Endothelial cell of umbilical vein (primary cell): ENCODE measurements around the gene PRKCI. TPM values are rescaled to one million over a fixed set of nuclear protein-coding genes. Genes with fewer than 3 reads are reported as not detected.

Experiments used
- BruUV-seq: library from RNA; stranded (reverse); fragments of 400-500 nt; replicated peaks from 2 replicates; lab custom pipeline; 2021; lab: Mats Ljungman, UMichigan
- CTCF ChIA-PET: fragments of 300-600, 350-600 bp; sonication (Branson Sonifier 250); formaldehyde crosslinking; loops from one replicate; lab custom pipeline; 2021; ENCODE audit warnings: antibody characterized with exemption, inconsistent platforms; lab: Charles Lee
- POLR2A ChIA-PET: fragments of 300-600, 350-600 bp; sonication (Branson Sonifier 250); formaldehyde crosslinking; loops from one replicate; lab custom pipeline; 2021; ENCODE audit warnings: antibody characterized with exemption, inconsistent platforms; lab: Charles Lee
- DNase-seq: peaks from one replicate; pipeline ENCODE4 v3.0.0-alpha.2; 2011; ENCODE audit warnings: low read depth, low spot score
- FAIRE-seq: peaks from 2 replicates; lab custom pipeline; 2011; peaks lifted over from hg19 to GRCh38; lab: Jason Lieb, UNC
- H2AFZ ChIP-seq: 2 replicates; pipeline ENCODE4 v1.6.0; 2012; ENCODE audit warnings: low read depth, low read length, control low read depth, inconsistent platforms
- H3K27ac ChIP-seq: 2 replicates; pipeline ENCODE4 v1.5.1; 2011; ENCODE audit warnings: low read depth, mild to moderate bottlenecking, control low read depth, low read length, moderate library complexity; ENCODE audit not compliant: insufficient read depth
- H3K27me3 ChIP-seq, 2 experiments: 2 replicates each; pipeline versions ENCODE4 v1.6.0 to v1.6.1; 2011; ENCODE audit warnings: low read length in 2 of 2, mixed read lengths in 1 of 2; ENCODE audit not compliant: control insufficient read depth in 2 of 2, insufficient read depth in 2 of 2
- H3K36me3 ChIP-seq, 2 experiments: 2 replicates in 1 of 2; 3 replicates in 1 of 2; pipeline ENCODE4 v1.5.1; 2011; ENCODE audit warnings: low read length in 2 of 2, mild to moderate bottlenecking in 1 of 2, moderate library complexity in 1 of 2; ENCODE audit not compliant: control insufficient read depth in 2 of 2, insufficient read depth in 2 of 2; ENCODE audit errors: extremely low read depth in 1 of 2
- H3K4me1 ChIP-seq: 3 replicates; pipeline ENCODE4 v1.5.1; 2011; ENCODE audit warnings: mild to moderate bottlenecking, low read length; ENCODE audit not compliant: control insufficient read depth, insufficient read depth; ENCODE audit errors: extremely low read depth
- H3K4me2 ChIP-seq: 2 replicates; pipeline ENCODE4 v1.6.1; 2011; ENCODE audit warnings: low read length, control low read depth, mixed read lengths; ENCODE audit not compliant: insufficient read depth
- H3K4me3 ChIP-seq, 3 experiments: fragments of 200-600 bp in 1 of 3; sonication (generic), shearing (Covaris generic) in 1 of 3; replicated peaks in 1 of 3; 2 replicates each; pipeline ENCODE4 v1.5.1; 2011 to 2016; ENCODE audit warnings: control low read depth in 3 of 3, low read length in 3 of 3, mild to moderate bottlenecking in 2 of 3, inconsistent platforms in 1 of 3, low read depth in 1 of 3, moderate library complexity in 1 of 3; ENCODE audit not compliant: insufficient read depth in 1 of 3
- H3K79me2 ChIP-seq: 2 replicates; pipeline ENCODE4 v1.6.0; 2012; ENCODE audit warnings: low read length, inconsistent platforms; ENCODE audit not compliant: control insufficient read depth, insufficient read depth
- H3K9ac ChIP-seq: replicated peaks from 2 replicates; pipeline ENCODE3; 2011; ENCODE audit warnings: low read length, control low read depth; ENCODE audit not compliant: insufficient read depth; ENCODE audit errors: extremely low read depth
- H3K9me1 ChIP-seq: replicated peaks from 3 replicates; pipeline ENCODE4 v1.6.0; 2011; ENCODE audit warnings: mild to moderate bottlenecking, low read length; ENCODE audit not compliant: control insufficient read depth, insufficient read depth; ENCODE audit errors: extremely low read depth
- H3K9me3 ChIP-seq: replicated peaks from 2 replicates; pipeline ENCODE4 v1.5.1; 2012; ENCODE audit warnings: low read length, inconsistent platforms; ENCODE audit not compliant: control insufficient read depth, insufficient read depth
- H4K20me1 ChIP-seq: replicated peaks from 2 replicates; pipeline ENCODE3; 2011; ENCODE audit warnings: mild to moderate bottlenecking, low read length; ENCODE audit not compliant: control insufficient read depth, insufficient read depth; ENCODE audit errors: extremely low read depth
- EZH2 ChIP-seq: IDR thresholded peaks from 2 replicates; pipeline ENCODE4 v1.6.1; 2012; ENCODE audit warnings: borderline replicate concordance, low read depth, mild to moderate bottlenecking, moderate library complexity, low read length, inconsistent platforms; ENCODE audit not compliant: severe bottlenecking
- FOS ChIP-seq: IDR thresholded peaks from 2 replicates; pipeline ENCODE4 v1.6.1; 2011; ENCODE audit warnings: mild to moderate bottlenecking, low read length, moderate library complexity, borderline replicate concordance; ENCODE audit not compliant: insufficient read depth
- GATA2 ChIP-seq: IDR thresholded peaks from 2 replicates; pipeline ENCODE4 v1.7.0; 2011; ENCODE audit warnings: low read depth, mild to moderate bottlenecking, moderate library complexity, mixed read lengths, low read length; ENCODE audit not compliant: insufficient read length, insufficient read depth
- JUN ChIP-seq: IDR thresholded peaks from 2 replicates; pipeline ENCODE4 v1.6.1; 2011; ENCODE audit warnings: borderline replicate concordance, low read depth; ENCODE audit not compliant: insufficient read length, insufficient read depth
- MAX ChIP-seq: IDR thresholded peaks from 2 replicates; pipeline ENCODE4 v1.6.1; 2011; ENCODE audit not compliant: insufficient read depth, insufficient read length
- MYC ChIP-seq: IDR thresholded peaks from one replicate; pipeline ENCODE4 v1.6.1; 2011; ENCODE audit warnings: mild to moderate bottlenecking, low read depth, low read length
- POLR2A ChIP-seq: IDR thresholded peaks from 2 replicates; pipeline ENCODE4 v1.6.1; 2012; ENCODE audit warnings: low read depth, mild to moderate bottlenecking, control low read depth, low read length
- POLR2AphosphoS5 ChIP-seq: IDR thresholded peaks from 2 replicates; pipeline ENCODE4 v1.6.1; 2012; ENCODE audit warnings: low read depth, mild to moderate bottlenecking, control low read depth, low read length, moderate library complexity; ENCODE audit not compliant: insufficient read depth
- dilution Hi-C: fragments of 300-500 bp; cut with MboI; formaldehyde crosslinking; loops from one replicate; pipeline ENCODE4 v1.15.0; 2019; ENCODE audit warnings: low sequenced_read_pairs; ENCODE audit not compliant: extremely low pct_ligation_motif_present
- intact Hi-C: fragments of 100-400 bp; cut with micrococcal nuclease; formaldehyde crosslinking; loops from one replicate; pipeline ENCODE4 v1.10.0; 2022
- polyA plus RNA-seq, 4 experiments: library from polyadenylated mRNA; depleted of rRNA in 3 of 4; stranded (reverse) in 3 of 4; unstranded in 1 of 4; fragments of >200 nt; gene quantifications; 2 replicates each; pipeline versions ENCODE4 v1.2.1 to v1.2.3, GENCODE V29; 2011 to 2012; ENCODE audit warnings: missing spikeins in 1 of 4
- total RNA-seq: library from RNA; stranded (reverse); gene quantifications from 2 replicates; pipeline ENCODE4 v1.2.3, GENCODE V29; 2021
- TF ChIP-seq, protein P1 (sequence below), 2 donors: IDR thresholded peaks; 1 replicate in 1 of 2; 2 replicates in 1 of 2; pipeline ENCODE4 v1.5.1; 2011; ENCODE audit warnings: low read length in 2 of 2, mild to moderate bottlenecking in 2 of 2, moderate library complexity in 2 of 2, control low read depth in 1 of 2, inconsistent platforms in 1 of 2, low read depth in 1 of 2; ENCODE audit not compliant: insufficient read depth in 1 of 2; ENCODE audit errors: extremely low read depth in 1 of 2

PRKCI gene
- total and polyA plus RNA-seq, 2 donors (not counting 3 experiments of a cell fraction or from before 2014, with no cell fraction given) = 7.1 to 23.9 TPM

- Histone ChIP-seq H3K4me1 (peaks cover 17% of the 10 kb centered on the region), H3K79me2 (no peaks in the 10 kb centered on the region), H3K9me3 (no peaks in the 10 kb centered on the region), H3K4me3 (no peak overlapping the region), H3K4me2 (no peak overlapping the region), H3K9ac (no peak overlapping the region), H3K27me3 (no peaks in the 10 kb centered on the region), H2AFZ (no peak overlapping the region), H4K20me1 (no peaks in the 10 kb centered on the region), H3K9me1 (no peaks in the 10 kb centered on the region), H3K36me3 (no peaks in the 10 kb centered on the region), H3K27ac (no peak overlapping the region)
- dilution Hi-C loops (no loop called here), intact Hi-C loops (no loop called here)
- FAIRE-seq = no peak
- DNase-seq = no peak
- ChIA-PET CTCF (interaction anchor here (1.0 kb wide), 1 partner anchor 22 kb away, joined by 4 read pairs; no protein-coding TSS in a partner anchor), POLR2A (interaction anchor here (0.6 kb wide), 1 partner anchor 18 kb away, joined by 6 read pairs; no protein-coding TSS in a partner anchor)
- TF ChIP-seq POLR2AphosphoS5 = no peak
- TF ChIP-seq, protein P1, sequence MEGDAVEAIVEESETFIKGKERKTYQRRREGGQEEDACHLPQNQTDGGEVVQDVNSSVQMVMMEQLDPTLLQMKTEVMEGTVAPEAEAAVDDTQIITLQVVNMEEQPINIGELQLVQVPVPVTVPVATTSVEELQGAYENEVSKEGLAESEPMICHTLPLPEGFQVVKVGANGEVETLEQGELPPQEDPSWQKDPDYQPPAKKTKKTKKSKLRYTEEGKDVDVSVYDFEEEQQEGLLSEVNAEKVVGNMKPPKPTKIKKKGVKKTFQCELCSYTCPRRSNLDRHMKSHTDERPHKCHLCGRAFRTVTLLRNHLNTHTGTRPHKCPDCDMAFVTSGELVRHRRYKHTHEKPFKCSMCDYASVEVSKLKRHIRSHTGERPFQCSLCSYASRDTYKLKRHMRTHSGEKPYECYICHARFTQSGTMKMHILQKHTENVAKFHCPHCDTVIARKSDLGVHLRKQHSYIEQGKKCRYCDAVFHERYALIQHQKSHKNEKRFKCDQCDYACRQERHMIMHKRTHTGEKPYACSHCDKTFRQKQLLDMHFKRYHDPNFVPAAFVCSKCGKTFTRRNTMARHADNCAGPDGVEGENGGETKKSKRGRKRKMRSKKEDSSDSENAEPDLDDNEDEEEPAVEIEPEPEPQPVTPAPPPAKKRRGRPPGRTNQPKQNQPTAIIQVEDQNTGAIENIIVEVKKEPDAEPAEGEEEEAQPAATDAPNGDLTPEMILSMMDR (IDR thresholded peaks at IDR 0.05; ENCODE audit: extremely low read depth in 1 of 2, insufficient read depth in 1 of 2, low read depth in 1 of 2, low read length in 2 of 2) = no peak
- TF ChIP-seq MYC = no peak
- no peak for TF ChIP-seq FOS
- TF ChIP-seq JUN = no peak
- no peak for TF ChIP-seq EZH2
- no peak for TF ChIP-seq GATA2
- TF ChIP-seq MAX = no peak
- TF ChIP-seq POLR2A = no peak
- no TSS peak for BruUV-seq
Measured at GRCh38 chr3:170350515-170351413, 128.5 kb downstream of the PRKCI start.
